ENCODE measurements around the gene ATP5PD. TPM values are rescaled to one million over a fixed set of nuclear protein-coding genes. Genes with fewer than 3 reads are reported as not detected.

ATP5PD gene
- total and polyA plus RNA-seq, 2 of the 13 experiments (the other 11 are each of a cell fraction or from before 2014, with no cell fraction given): 158 to 428 TPM

GRCh38 chr17:75090871-75091854, 44.4 kb upstream of the ATP5PD start (continued):
- TF ChIP-seq, protein P1, sequence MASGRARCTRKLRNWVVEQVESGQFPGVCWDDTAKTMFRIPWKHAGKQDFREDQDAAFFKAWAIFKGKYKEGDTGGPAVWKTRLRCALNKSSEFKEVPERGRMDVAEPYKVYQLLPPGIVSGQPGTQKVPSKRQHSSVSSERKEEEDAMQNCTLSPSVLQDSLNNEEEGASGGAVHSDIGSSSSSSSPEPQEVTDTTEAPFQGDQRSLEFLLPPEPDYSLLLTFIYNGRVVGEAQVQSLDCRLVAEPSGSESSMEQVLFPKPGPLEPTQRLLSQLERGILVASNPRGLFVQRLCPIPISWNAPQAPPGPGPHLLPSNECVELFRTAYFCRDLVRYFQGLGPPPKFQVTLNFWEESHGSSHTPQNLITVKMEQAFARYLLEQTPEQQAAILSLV (CRISPR knock-in tag; IDR thresholded peaks at IDR 0.05; ENCODE audit: borderline replicate concordance): 0 out of 2 replicates have a peak, but pooled peaks have one; percentile 4
- TF ChIP-seq REPIN1 (CRISPR knock-in tag; IDR thresholded peaks at IDR 0.05; ENCODE audit: borderline replicate concordance, low read depth): peak; percentile 69; the same call in 1 of the 2 replicates
- TF ChIP-seq RORA (CRISPR knock-in tag; IDR thresholded peaks at IDR 0.05): no peak
- TF ChIP-seq, protein P2, sequence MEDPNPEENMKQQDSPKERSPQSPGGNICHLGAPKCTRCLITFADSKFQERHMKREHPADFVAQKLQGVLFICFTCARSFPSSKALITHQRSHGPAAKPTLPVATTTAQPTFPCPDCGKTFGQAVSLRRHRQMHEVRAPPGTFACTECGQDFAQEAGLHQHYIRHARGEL (CRISPR knock-in tag; IDR thresholded peaks at IDR 0.05): 0 out of 2 replicates have a peak, but pooled peaks have one; percentile 35
- no peak for TF ChIP-seq CAMTA2 (CRISPR knock-in tag; IDR thresholded peaks at IDR 0.05; ENCODE audit: borderline replicate concordance)
- TF ChIP-seq ZNF121 (CRISPR knock-in tag; IDR thresholded peaks at IDR 0.05): no peak; the same call in 1 of the 2 replicates
- peak; percentile 36; the same call in 1 of the 2 replicates for TF ChIP-seq PHF8 (CRISPR knock-in tag; IDR thresholded peaks at IDR 0.05)
- TF ChIP-seq ATF7-NPFF (CRISPR knock-in tag; IDR thresholded peaks at IDR 0.05; ENCODE audit: low read depth): no peak
- TF ChIP-seq ZNF232 (CRISPR knock-in tag; IDR thresholded peaks at IDR 0.05; ENCODE audit: borderline replicate concordance): peak; percentile 17; the same call in 1 of the 2 replicates
- no peak for TF ChIP-seq ZIK1 (CRISPR knock-in tag; IDR thresholded peaks at IDR 0.05; ENCODE audit: borderline replicate concordance, low read depth)
- 0 out of 2 replicates have a peak, but pooled peaks have one; percentile 46 for TF ChIP-seq EEA1 (CRISPR knock-in tag; IDR thresholded peaks at IDR 0.05; ENCODE audit: borderline replicate concordance)
- peak; percentile 92 for TF ChIP-seq ESRRA (CRISPR knock-in tag; IDR thresholded peaks at IDR 0.05; ENCODE audit: low read depth)
- TF ChIP-seq ZNF816 (CRISPR knock-in tag; IDR thresholded peaks at IDR 0.05; ENCODE audit: borderline replicate concordance): no peak
- TF ChIP-seq PRDM4 (CRISPR knock-in tag; IDR thresholded peaks at IDR 0.05; ENCODE audit: borderline replicate concordance): no peak
- peak; percentile 91; the same call in 1 of the 2 replicates for TF ChIP-seq ZNF572 (CRISPR knock-in tag; IDR thresholded peaks at IDR 0.05)
- TF ChIP-seq SRY (CRISPR knock-in tag; IDR thresholded peaks at IDR 0.05): no peak
- 0 out of 2 replicates have a peak, but pooled peaks have one; percentile 75 for TF ChIP-seq ZNF383 (CRISPR knock-in tag; IDR thresholded peaks at IDR 0.05; ENCODE audit: borderline replicate concordance)
- 0 out of 2 replicates have a peak, but pooled peaks have one; percentile 32 for TF ChIP-seq POLR2G (IDR thresholded peaks at IDR 0.05; ENCODE audit: low read depth, low read length)
- no peak for TF ChIP-seq GTF2F1 (IDR thresholded peaks at IDR 0.05; ENCODE audit: low read length)
- no peak for TF ChIP-seq ZNF674 (CRISPR knock-in tag; IDR thresholded peaks at IDR 0.05; ENCODE audit: low read depth)
- TF ChIP-seq KMT2B (CRISPR knock-in tag; IDR thresholded peaks at IDR 0.05): 0 out of 2 replicates have a peak, but pooled peaks have one; percentile 34
- TF ChIP-seq ZNF713 (CRISPR knock-in tag; IDR thresholded peaks at IDR 0.05): no peak
- TF ChIP-seq NFKB2 (CRISPR knock-in tag; IDR thresholded peaks at IDR 0.05; ENCODE audit: borderline replicate concordance): peak; percentile 68; the same call in 1 of the 2 replicates
- no peak; the same call in 1 of the 2 replicates for TF ChIP-seq BORCS8-MEF2B (CRISPR knock-in tag; IDR thresholded peaks at IDR 0.05)
- no peak for TF ChIP-seq TCF12 (IDR thresholded peaks at IDR 0.05)
- TF ChIP-seq TCF12 (CRISPR knock-in tag; IDR thresholded peaks at IDR 0.05): 0 out of 2 replicates have a peak, but pooled peaks have one; percentile 43
